IMR-90 (cell line): ENCODE results near the gene REV3L.

Experiments
- BHLHE40 ChIP-seq: fragments of 150-350 bp; IDR thresholded peaks from 2 replicates; pipeline ENCODE4 v1.6.1; 2016; ENCODE audit warnings: mild to moderate bottlenecking, low read depth, low read length
- CEBPB ChIP-seq: IDR thresholded peaks from 2 replicates; pipeline ENCODE4 v1.6.1; 2012; ENCODE audit warnings: low read depth, low read length, improper control_type of control experiment
- CHD1 ChIP-seq: IDR thresholded peaks from 2 replicates; pipeline ENCODE4 v1.6.1; 2012; ENCODE audit warnings: low read depth, low read length, improper control_type of control experiment
- CTCF ChIP-seq: conservative IDR thresholded peaks from 2 replicates; pipeline ENCODE4 v1.5.1; 2012; ENCODE audit warnings: mild to moderate bottlenecking, low read depth, low read length, improper control_type of control experiment
- MAFK ChIP-seq: IDR thresholded peaks from 2 replicates; pipeline ENCODE4 v1.6.1; 2012; ENCODE audit warnings: low read depth, low read length, improper control_type of control experiment
- MAZ ChIP-seq: IDR thresholded peaks from 2 replicates; pipeline ENCODE4 v1.6.1; 2012; ENCODE audit warnings: low read depth, mild to moderate bottlenecking, low read length, improper control_type of control experiment, moderate library complexity, borderline replicate concordance
- MXI1 ChIP-seq: IDR thresholded peaks from 2 replicates; pipeline ENCODE4 v1.6.1; 2012; ENCODE audit warnings: low read depth, mild to moderate bottlenecking, low read length, moderate library complexity, borderline replicate concordance
- POLR2A ChIP-seq: IDR thresholded peaks from 2 replicates; pipeline ENCODE4 v1.6.1; 2012; ENCODE audit warnings: mild to moderate bottlenecking, low read depth, low read length
- RAD21 ChIP-seq: IDR thresholded peaks from 2 replicates; pipeline ENCODE4 v1.6.1; 2012; ENCODE audit warnings: low read length, improper control_type of control experiment
- RCOR1 ChIP-seq: IDR thresholded peaks from 2 replicates; pipeline ENCODE4 v1.6.1; 2012; ENCODE audit warnings: mild to moderate bottlenecking, low read length, improper control_type of control experiment; ENCODE audit not compliant: insufficient replicate concordance
- RFX5 ChIP-seq: IDR thresholded peaks from 2 replicates; pipeline ENCODE4 v1.8.0; 2012; ENCODE audit warnings: low read depth, mild to moderate bottlenecking, low read length, moderate library complexity
- USF2 ChIP-seq: fragments of 150-350 bp; IDR thresholded peaks from 2 replicates; pipeline ENCODE4 v1.6.1; 2017; ENCODE audit warnings: mild to moderate bottlenecking, antibody characterized with exemption, low read length, low read depth

- TF ChIP-seq MAFK (no peak), CEBPB (no peak), CTCF (no peak), MXI1 (no peak), CHD1 (no peak), RCOR1 (no peak), USF2 (no peak), RAD21 (no peak), POLR2A (no peak), BHLHE40 (no peak), RFX5 (no peak), MAZ (no peak)
These were observed 83.4 kb downstream of the REV3L start for GRCh38 chr6:111399626-111400025.
